ENCODE measurements around the gene KDM4D. TPM values are rescaled to one million over a fixed set of nuclear protein-coding genes. Genes with fewer than 3 reads are reported as not detected.
"Not testable (repeated sequence)": the region's sequence is repeated elsewhere in the genome, so short reads cannot be mapped to it uniquely, and the experiment has no call there.

KDM4D gene
- polyA plus RNA-seq, 4 donors, result 0.27 to 0.54 (median 0.49) TPM; not detected in 1

DNA sequence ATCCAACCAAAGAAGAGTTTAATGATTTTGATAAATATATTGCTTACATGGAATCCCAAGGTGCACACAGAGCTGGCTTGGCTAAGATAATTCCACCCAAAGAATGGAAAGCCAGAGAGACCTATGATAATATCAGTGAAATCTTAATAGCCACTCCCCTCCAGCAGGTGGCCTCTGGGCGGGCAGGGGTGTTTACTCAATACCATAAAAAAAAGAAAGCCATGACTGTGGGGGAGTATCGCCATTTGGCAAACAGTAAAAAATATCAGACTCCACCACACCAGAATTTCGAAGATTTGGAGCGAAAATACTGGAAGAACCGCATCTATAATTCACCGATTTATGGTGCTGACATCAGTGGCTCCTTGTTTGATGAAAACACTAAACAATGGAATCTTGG is 23.9 kb downstream of the KDM4D start:
- no peaks in the 10 kb centered on the region for H3K27me3 ChIP-seq (ENCODE audit: control insufficient read depth in 3 of 3, insufficient read depth in 3 of 3, low read length in 3 of 3)
- 83 to 88% (median 85%) methylated on average over 6 of the region's 6 CpGs for WGBS, 3 donors
- no peaks in the 10 kb centered on the region for H3K36me3 ChIP-seq (ENCODE audit: control insufficient read depth in 3 of 3, insufficient read depth in 2 of 3, low read depth in 1 of 3, low read length in 3 of 3)
- FAIRE-seq, result no peak
- no peak overlapping the region for H3K27ac ChIP-seq (ENCODE audit: low read depth in 1 of 3, low read length in 2 of 3)
- DNase-seq, result no peak
- H3K4me3 ChIP-seq (ENCODE audit: low read depth in 1 of 3, low read length in 3 of 3), result no peak overlapping the region
- H3K9me3 ChIP-seq (ENCODE audit: control insufficient read depth in 2 of 2, insufficient read depth in 1 of 2, low read depth in 1 of 2, low read length in 1 of 2), result no peaks in the 10 kb centered on the region
- no peaks in the 10 kb centered on the region for H3K4me1 ChIP-seq (ENCODE audit: control insufficient read depth in 3 of 3, insufficient read depth in 2 of 3, low read depth in 1 of 3, low read length in 2 of 3)

DNA sequence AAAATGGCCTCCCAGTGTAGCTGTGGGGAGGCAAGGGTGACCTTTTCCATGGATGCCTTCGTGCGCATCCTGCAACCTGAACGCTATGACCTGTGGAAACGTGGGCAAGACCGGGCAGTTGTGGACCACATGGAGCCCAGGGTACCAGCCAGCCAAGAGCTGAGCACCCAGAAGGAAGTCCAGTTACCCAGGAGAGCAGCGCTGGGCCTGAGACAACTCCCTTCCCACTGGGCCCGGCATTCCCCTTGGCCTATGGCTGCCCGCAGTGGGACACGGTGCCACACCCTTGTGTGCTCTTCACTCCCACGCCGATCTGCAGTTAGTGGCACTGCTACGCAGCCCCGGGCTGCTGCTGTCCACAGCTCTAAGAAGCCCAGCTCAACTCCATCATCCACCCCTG is 24.8 kb downstream of the KDM4D start:
- no peak for FAIRE-seq

DNA sequence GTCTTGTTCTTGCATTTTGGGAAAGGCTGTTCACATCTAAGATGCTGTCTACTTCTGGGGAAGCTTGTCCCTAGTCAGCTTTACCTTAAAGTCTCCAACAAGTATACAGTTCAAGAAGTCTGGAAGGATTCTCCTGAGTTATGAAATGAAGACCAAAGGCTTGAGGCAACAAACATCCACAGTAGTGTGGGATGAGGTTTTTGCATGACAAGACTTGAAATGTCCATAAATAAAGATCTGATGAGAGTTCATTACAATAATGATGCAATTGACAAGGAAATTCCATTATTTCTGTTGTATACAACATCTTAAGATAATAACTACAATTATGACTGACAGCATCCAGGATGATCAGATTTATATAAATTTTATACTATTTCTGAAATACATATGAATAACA is 30.2 kb downstream of the KDM4D start:
- Histone ChIP-seq H3K27me3 (ENCODE audit: control insufficient read depth in 3 of 3, insufficient read depth in 3 of 3, low read length in 3 of 3) (no peaks in the 10 kb centered on the region), H3K36me3 (ENCODE audit: control insufficient read depth in 3 of 3, insufficient read depth in 2 of 3, low read depth in 1 of 3, low read length in 3 of 3) (no peaks in the 10 kb centered on the region), H3K4me3 (ENCODE audit: low read depth in 1 of 3, low read length in 3 of 3) (no peak overlapping the region), H3K27ac (ENCODE audit: low read depth in 1 of 3, low read length in 2 of 3) (no peak overlapping the region), H3K4me1 (ENCODE audit: control insufficient read depth in 3 of 3, insufficient read depth in 2 of 3, low read depth in 1 of 3, low read length in 2 of 3) (no peaks in the 10 kb centered on the region), H3K9me3 (ENCODE audit: control insufficient read depth in 2 of 2, insufficient read depth in 1 of 2, low read depth in 1 of 2, low read length in 1 of 2) (no peaks in the 10 kb centered on the region)
- DNase-seq (no peak), FAIRE-seq (no peak)

More for the DNA sequence above, 24.8 kb downstream of the KDM4D start:
- H3K36me3 ChIP-seq (ENCODE audit: control insufficient read depth in 3 of 3, insufficient read depth in 2 of 3, low read depth in 1 of 3, low read length in 3 of 3), result no peaks in the 10 kb centered on the region
- H3K4me1 ChIP-seq (ENCODE audit: control insufficient read depth in 3 of 3, insufficient read depth in 2 of 3, low read depth in 1 of 3, low read length in 2 of 3), result no peaks in the 10 kb centered on the region
- H3K27me3 ChIP-seq (ENCODE audit: control insufficient read depth in 3 of 3, insufficient read depth in 3 of 3, low read length in 3 of 3), result no peaks in the 10 kb centered on the region
- no peak for DNase-seq
- H3K9me3 ChIP-seq (ENCODE audit: control insufficient read depth in 2 of 2, insufficient read depth in 1 of 2, low read depth in 1 of 2, low read length in 1 of 2), result no peaks in the 10 kb centered on the region
- 93 to 98% (median 96%) methylated on average over 13 of the region's 13 CpGs for WGBS, 3 donors
- no peak overlapping the region for H3K4me3 ChIP-seq (ENCODE audit: low read depth in 1 of 3, low read length in 3 of 3)
- no peak overlapping the region for H3K27ac ChIP-seq (ENCODE audit: low read depth in 1 of 3, low read length in 2 of 3)

DNA sequence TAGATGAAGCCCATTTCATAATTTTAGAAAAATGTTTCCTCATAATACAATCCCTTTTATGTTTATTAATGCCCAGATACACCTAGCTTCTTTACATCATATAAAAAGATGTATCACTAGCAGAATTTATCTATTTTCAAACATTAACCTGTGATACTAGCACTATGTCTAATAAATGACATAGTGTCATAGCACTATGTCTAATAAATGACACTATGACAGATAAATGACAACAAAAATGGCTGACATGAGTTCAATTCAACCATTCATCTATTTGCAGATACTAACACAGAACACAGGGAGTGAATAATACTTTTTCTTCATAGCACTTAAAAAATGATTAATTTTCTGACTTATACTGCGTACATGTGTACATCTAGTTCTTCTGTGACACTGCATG is 32.1 kb downstream of the KDM4D start:
- Histone ChIP-seq H3K9me3 (ENCODE audit: control insufficient read depth in 2 of 2, insufficient read depth in 1 of 2, low read depth in 1 of 2, low read length in 1 of 2) (no peaks in the 10 kb centered on the region), H3K36me3 (ENCODE audit: control insufficient read depth in 3 of 3, insufficient read depth in 2 of 3, low read depth in 1 of 3, low read length in 3 of 3) (no peaks in the 10 kb centered on the region), H3K27me3 (ENCODE audit: control insufficient read depth in 3 of 3, insufficient read depth in 3 of 3, low read length in 3 of 3) (no peaks in the 10 kb centered on the region), H3K4me3 (ENCODE audit: low read depth in 1 of 3, low read length in 3 of 3) (no peak overlapping the region), H3K27ac (ENCODE audit: low read depth in 1 of 3, low read length in 2 of 3) (no peak overlapping the region), H3K4me1 (ENCODE audit: control insufficient read depth in 3 of 3, insufficient read depth in 2 of 3, low read depth in 1 of 3, low read length in 2 of 3) (no peaks in the 10 kb centered on the region)
- DNase-seq (no peak), FAIRE-seq (no peak)
- 71 to 88% (median 88%) methylated on average over 1 of the region's 1 CpG for WGBS, 3 donors

DNA sequence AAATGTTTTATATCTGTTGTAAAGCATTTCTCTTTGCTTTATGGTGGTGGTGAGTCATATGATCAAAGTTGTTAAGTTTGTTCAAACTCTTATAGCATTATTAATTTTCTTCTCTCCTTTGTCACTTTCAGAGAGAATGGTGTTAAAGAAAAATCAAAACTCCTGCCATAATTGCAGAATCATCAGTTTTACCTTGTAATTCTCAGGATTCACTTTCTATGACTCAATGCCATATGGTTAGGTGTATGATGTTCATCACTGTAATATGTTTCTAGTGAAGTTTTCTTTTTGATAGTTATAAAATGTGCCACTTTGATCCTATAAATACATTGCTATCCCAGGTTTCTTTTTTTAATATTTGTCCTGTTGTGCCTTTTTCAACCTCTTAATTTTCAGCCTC is 37.9 kb downstream of the KDM4D start:
- H3K27ac ChIP-seq (ENCODE audit: low read depth in 1 of 3, low read length in 2 of 3), result no peak overlapping the region
- no peak overlapping the region for H3K4me3 ChIP-seq (ENCODE audit: low read depth in 1 of 3, low read length in 3 of 3)
- H3K36me3 ChIP-seq (ENCODE audit: control insufficient read depth in 3 of 3, insufficient read depth in 2 of 3, low read depth in 1 of 3, low read length in 3 of 3), result no peaks in the 10 kb centered on the region
- peaks cover 0 to 2% (median 0%) of the 10 kb centered on the region in 3 donors for H3K27me3 ChIP-seq (ENCODE audit: control insufficient read depth in 3 of 3, insufficient read depth in 3 of 3, low read length in 3 of 3)
- no peaks in the 10 kb centered on the region for H3K4me1 ChIP-seq (ENCODE audit: control insufficient read depth in 3 of 3, insufficient read depth in 2 of 3, low read depth in 1 of 3, low read length in 2 of 3)
- H3K9me3 ChIP-seq (ENCODE audit: control insufficient read depth in 2 of 2, insufficient read depth in 1 of 2, low read depth in 1 of 2, low read length in 1 of 2), result no peaks in the 10 kb centered on the region
- DNase-seq (no peak), FAIRE-seq (no peak)

DNA sequence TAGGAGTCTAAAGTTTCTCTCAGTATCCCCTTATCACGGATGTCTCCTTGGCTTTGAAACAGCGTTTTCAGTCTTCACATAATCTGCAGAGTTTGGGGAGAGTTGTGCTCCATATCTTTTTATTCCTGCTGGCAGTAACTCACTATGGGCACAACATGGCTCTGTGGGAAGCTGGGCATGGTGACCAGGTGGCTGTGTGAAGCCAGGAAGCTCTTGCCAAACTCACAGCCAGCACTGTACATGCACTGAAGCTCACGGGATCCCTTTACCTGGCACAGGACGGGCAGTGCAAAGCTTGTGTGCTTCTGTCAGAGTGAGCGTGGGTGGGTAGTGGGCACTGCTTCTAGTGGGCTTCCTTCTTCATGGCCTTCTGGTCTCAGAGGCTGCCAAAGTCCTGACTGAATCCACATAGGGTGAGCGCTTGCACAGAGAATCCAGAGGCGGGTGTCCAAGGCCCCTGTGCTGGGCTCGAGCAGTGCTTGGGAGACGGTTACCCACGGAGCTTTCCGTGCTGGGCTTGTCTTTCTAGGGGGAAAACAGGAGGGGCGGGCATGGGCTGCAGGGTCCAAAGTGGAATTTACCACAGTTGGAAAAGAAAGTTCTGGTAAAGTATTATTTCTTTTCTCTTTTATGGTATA is 40.8 kb downstream of the KDM4D start:
- H3K4me3 ChIP-seq (ENCODE audit: low read depth in 1 of 3, low read length in 3 of 3), result no peak overlapping the region
- H3K27me3 ChIP-seq (ENCODE audit: control insufficient read depth in 3 of 3, insufficient read depth in 3 of 3, low read length in 3 of 3), result peaks cover 0 to 2% (median 0%) of the 10 kb centered on the region in 3 donors
- FAIRE-seq, result no peak
- no peak for DNase-seq
- H3K27ac ChIP-seq (ENCODE audit: low read depth in 1 of 3, low read length in 2 of 3), result no peak overlapping the region
- no peaks in the 10 kb centered on the region for H3K4me1 ChIP-seq (ENCODE audit: control insufficient read depth in 3 of 3, insufficient read depth in 2 of 3, low read depth in 1 of 3, low read length in 2 of 3)
- WGBS, 3 donors, result 87 to 90% (median 90%) methylated on average over 12 of the region's 12 CpGs
- H3K9me3 ChIP-seq (ENCODE audit: control insufficient read depth in 2 of 2, insufficient read depth in 1 of 2, low read depth in 1 of 2, low read length in 1 of 2), result no peaks in the 10 kb centered on the region
- H3K36me3 ChIP-seq (ENCODE audit: control insufficient read depth in 3 of 3, insufficient read depth in 2 of 3, low read depth in 1 of 3, low read length in 3 of 3), result no peaks in the 10 kb centered on the region

DNA sequence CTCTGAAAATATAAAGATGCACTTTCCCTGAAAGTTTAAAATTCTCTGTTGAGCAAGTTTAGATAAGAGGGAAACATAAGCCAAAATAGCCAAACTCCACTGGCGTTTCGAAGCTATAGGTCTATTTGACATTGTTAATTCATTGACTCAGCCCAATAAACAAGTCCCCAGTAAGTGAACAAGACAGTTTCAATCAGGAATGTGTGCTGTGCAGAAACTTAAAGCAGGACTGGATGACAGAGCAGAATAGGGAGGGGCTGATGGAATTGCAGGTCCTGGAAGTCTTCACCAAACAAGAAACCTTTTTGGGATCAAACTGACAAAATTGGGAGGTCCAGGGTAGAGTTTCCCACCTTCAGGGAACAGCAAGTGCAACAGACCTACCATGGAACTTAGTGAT is 42.6 kb downstream of the KDM4D start:
- Histone ChIP-seq H3K27ac (ENCODE audit: low read depth in 1 of 3, low read length in 2 of 3) (no peak overlapping the region), H3K36me3 (ENCODE audit: control insufficient read depth in 3 of 3, insufficient read depth in 2 of 3, low read depth in 1 of 3, low read length in 3 of 3) (no peaks in the 10 kb centered on the region), H3K4me3 (ENCODE audit: low read depth in 1 of 3, low read length in 3 of 3) (no peak overlapping the region), H3K27me3 (ENCODE audit: control insufficient read depth in 3 of 3, insufficient read depth in 3 of 3, low read length in 3 of 3) (peaks cover 0 to 2% (median 0%) of the 10 kb centered on the region in 3 donors), H3K9me3 (ENCODE audit: control insufficient read depth in 2 of 2, insufficient read depth in 1 of 2, low read depth in 1 of 2, low read length in 1 of 2) (no peaks in the 10 kb centered on the region), H3K4me1 (ENCODE audit: control insufficient read depth in 3 of 3, insufficient read depth in 2 of 3, low read depth in 1 of 3, low read length in 2 of 3) (no peaks in the 10 kb centered on the region)
- no peak for FAIRE-seq
- 37 to 55% (median 48%) methylated on average over 2 of the region's 2 CpGs for WGBS, 3 donors
- no peak for DNase-seq

DNA sequence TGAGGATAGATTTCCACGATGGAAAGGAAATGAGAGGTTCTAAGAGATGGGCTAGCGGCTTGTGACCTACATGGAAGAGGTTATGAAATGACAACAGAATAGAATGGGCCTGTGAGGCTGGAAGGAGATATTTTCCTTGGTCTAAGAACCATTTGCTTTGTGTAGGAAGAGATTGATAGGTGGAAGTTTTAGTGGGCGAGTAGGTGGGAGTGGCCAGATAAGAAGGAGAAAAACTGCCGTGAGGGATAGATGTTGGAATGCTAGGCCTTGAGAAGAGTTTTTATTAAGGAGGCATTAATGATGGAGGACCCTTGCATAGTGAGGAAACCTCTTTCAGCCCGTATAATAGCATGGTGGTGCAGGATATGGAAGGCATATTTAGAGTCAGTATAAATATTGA is 48.0 kb downstream of the KDM4D start:
- DNase-seq, result not testable (repeated sequence)

DNA sequence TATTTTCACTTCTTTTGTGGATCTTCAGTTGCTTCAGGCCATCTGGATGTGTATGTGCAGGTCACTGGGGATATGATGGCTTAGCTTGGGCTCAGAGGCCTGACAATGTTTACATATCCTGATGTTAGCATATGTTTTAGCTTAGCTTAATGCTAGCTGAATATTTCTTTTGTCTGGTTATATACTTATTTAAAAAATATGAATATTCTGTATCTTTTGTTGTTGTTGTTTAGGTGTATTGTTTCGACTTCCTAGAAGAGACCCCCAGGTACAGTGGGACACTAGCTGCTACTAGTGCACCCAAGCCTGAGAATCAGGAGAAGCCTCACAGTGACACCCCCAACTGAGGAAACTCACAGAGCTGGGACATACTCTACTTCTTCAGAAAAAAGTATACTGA is 51.4 kb downstream of the KDM4D start, which contains the start of gene KDM4E:
TSS of gene KDM4E (plus strand) at position 301 of the 400 bp plus-strand sequence. CDS start 300 bp downstream, outside the sequence.
- DNase-seq, result no peak
- no peak for FAIRE-seq
- WGBS, 3 donors, result 95 to 96% (median 95%) methylated on average over 1 of the region's 1 CpG
- Histone ChIP-seq H3K9me3 (ENCODE audit: control insufficient read depth in 2 of 2, insufficient read depth in 1 of 2, low read depth in 1 of 2, low read length in 1 of 2) (no peaks in the 10 kb centered on the region), H3K4me3 (ENCODE audit: low read depth in 1 of 3, low read length in 3 of 3) (no peak within 1 kb of the TSS), H3K27me3 (ENCODE audit: control insufficient read depth in 3 of 3, insufficient read depth in 3 of 3, low read length in 3 of 3) (no peaks in the 10 kb centered on the region), H3K4me1 (ENCODE audit: control insufficient read depth in 3 of 3, insufficient read depth in 2 of 3, low read depth in 1 of 3, low read length in 2 of 3) (no peaks in the 10 kb centered on the region), H3K36me3 (ENCODE audit: control insufficient read depth in 3 of 3, insufficient read depth in 2 of 3, low read depth in 1 of 3, low read length in 3 of 3) (peaks cover 0 to 2% (median 0%) of the 10 kb centered on the region in 3 donors), H3K27ac (ENCODE audit: low read depth in 1 of 3, low read length in 2 of 3) (no peak within 1 kb of the TSS)

More for the DNA sequence above, 48.0 kb downstream of the KDM4D start:
- not testable (repeated sequence) for H3K27ac ChIP-seq (ENCODE audit: low read depth in 1 of 3, low read length in 2 of 3); H3K4me1 ChIP-seq (ENCODE audit: control insufficient read depth in 3 of 3, insufficient read depth in 2 of 3, low read depth in 1 of 3, low read length in 2 of 3); H3K27me3 ChIP-seq (ENCODE audit: control insufficient read depth in 3 of 3, insufficient read depth in 3 of 3, low read length in 3 of 3); H3K4me3 ChIP-seq (ENCODE audit: low read depth in 1 of 3, low read length in 3 of 3); H3K36me3 ChIP-seq (ENCODE audit: control insufficient read depth in 3 of 3, insufficient read depth in 2 of 3, low read depth in 1 of 3, low read length in 3 of 3); H3K9me3 ChIP-seq (ENCODE audit: control insufficient read depth in 2 of 2, insufficient read depth in 1 of 2, low read depth in 1 of 2, low read length in 1 of 2); FAIRE-seq
- 82 to 90% (median 83%) methylated on average over 5 of the region's 5 CpGs for WGBS, 3 donors

All from small intestine (tissue), 7 donors.